Peyer's patch (tissue), 4 donors: ENCODE data around the gene FKBP1A.

Source experiments
- CTCF ChIP-seq, 6 experiments: fragments of 450-650 bp in 4 of 6; fragments of 200-600 bp in 2 of 6; sonication (generic) in 1 of 6; IDR thresholded peaks; one replicate each; pipeline ENCODE4 v1.5.1; 2017 to 2019; ENCODE audit warnings: antibody characterized with exemption in 6 of 6, mild to moderate bottlenecking in 3 of 6, moderate library complexity in 1 of 6
- POLR2A ChIP-seq, 2 donors: fragments of 450-650 bp; IDR thresholded peaks; one replicate each; pipeline ENCODE4 v1.5.1; 2017; ENCODE audit warnings: antibody characterized with exemption in 2 of 2, mild to moderate bottlenecking in 2 of 2, moderate library complexity in 2 of 2

- TF ChIP-seq CTCF (IDR thresholded peaks at IDR 0.05) (no peak), POLR2A (IDR thresholded peaks at IDR 0.05) (no peak)
Observed at GRCh38 chr20:1322511-1323245, 70.2 kb downstream of the FKBP1A start.
